ENCODE results near the gene PAGR1.
A peak's percentile ranks its signal among the peaks of the same experiment; 100 is the strongest.
"Not testable (repeated sequence)": the region's sequence is repeated elsewhere in the genome, so short reads cannot be mapped to it uniquely, and the experiment has no call there.

PAGR1 gene

GRCh38 chr16:29815793-29816693, at the start of gene PAGR1:
Gene PAGR1, plus strand, starts transcription at chr16:29816152. Its CDS starts 374 bp downstream, at chr16:29816526.
- peak; percentile 99 for DNase-seq (ENCODE audit: low spot score)

DNA sequence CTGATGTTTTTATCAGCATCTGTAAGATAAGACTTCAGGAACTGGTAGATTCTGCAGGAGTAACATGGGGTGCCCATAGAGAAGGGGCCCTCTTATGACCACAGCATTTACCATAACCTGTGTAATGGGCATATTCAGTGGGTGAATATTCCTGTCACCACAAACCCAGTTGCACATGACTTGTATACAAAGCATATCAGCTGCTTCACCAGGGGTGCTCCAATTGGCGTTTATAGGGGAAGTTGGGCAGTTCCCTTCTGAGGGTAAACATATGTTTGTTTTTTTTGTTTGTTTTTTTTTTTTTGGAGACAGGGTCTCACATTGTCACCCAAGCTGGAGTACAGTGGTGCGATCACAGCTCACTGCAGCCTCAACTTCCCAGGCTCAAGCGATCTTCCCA, 49.4 kb upstream of the PAGR1 start:
- DNase-seq (ENCODE audit: low spot score), result no peak

GRCh38 chr16:29767062-29767461, 48.9 kb upstream of the PAGR1 start:
- DNase-seq (ENCODE audit: low spot score), result no peak

DNA sequence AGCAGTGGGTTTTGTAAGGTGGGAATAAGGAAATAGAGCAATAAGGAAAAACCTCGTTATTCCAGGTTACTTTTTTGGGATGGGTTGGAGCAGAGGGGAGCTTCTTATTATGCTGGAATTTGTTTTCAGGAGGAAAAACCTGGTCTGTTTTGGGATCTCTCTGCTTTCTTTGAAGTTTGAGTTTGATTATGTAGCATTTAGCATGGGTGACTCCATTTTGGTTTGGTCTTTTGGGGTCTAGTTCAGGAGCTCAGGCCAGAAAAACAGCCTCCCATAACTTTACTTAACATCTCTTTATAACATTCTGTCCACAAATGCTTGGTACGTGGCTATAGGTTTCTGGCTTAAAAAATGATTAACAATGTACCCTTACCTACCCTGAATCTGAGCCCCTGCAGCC, 46.4 kb upstream of the PAGR1 start:
- no peak for DNase-seq (ENCODE audit: low spot score)

DNA sequence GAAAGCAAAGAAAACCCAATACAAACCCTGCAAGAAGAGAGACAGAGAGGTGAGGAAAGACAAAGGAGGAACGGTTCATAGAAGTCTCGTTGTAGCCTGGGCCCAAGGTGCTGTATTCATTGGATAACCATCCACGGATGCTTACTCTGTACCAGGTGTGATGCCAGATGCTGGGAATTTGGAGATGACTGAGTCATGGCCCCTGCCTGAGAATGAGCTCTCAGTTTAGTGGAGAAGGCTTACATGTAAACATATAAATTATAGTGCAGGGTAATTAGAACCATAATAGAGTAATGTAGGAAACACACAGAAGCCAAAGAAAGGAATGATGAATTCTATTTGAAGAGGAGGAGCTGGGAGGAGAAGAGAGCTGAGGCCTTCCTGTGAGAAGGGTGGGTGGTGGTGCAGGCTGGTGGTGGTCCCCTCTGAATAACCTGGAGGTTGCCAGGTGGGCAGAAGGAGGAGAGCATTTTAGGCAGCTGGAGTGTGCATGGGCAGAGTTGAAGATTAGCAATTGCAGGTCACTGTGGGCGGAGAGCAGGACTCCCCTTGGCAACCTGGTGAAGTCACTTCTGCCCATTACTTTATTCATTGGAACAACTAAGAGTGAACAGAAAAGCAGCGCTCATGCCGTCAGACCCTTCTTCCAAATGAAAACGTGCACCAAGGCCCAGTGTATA, 45.6 kb upstream of the PAGR1 start:
- DNase-seq (ENCODE audit: low spot score), result no peak

- DNase-seq (ENCODE audit: low spot score), result not testable (repeated sequence)
These were observed 43.6 kb upstream of the PAGR1 start for GRCh38 chr16:29772330-29772729.

DNA sequence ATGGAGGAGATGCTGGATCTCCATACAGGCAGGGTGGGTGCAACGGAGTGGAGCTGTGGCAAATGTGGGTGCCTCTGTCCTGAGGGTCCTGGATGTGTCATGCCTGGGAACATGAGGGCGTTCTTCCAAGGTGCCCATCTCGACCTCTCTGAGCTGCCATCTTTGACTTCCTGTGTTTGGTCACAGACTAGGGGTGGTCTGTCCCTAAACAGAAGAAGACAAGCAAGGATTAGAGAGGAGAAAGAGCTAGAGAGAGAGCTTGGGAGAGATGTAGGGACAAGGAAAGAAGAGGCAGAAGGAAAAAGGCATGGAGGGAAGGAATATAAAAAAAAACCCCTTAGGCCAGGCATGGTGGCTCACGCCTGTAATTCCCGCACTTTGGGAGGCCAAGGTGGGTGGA, 41.2 kb upstream of the PAGR1 start:
- DNase-seq (ENCODE audit: low spot score), result no peak

DNA sequence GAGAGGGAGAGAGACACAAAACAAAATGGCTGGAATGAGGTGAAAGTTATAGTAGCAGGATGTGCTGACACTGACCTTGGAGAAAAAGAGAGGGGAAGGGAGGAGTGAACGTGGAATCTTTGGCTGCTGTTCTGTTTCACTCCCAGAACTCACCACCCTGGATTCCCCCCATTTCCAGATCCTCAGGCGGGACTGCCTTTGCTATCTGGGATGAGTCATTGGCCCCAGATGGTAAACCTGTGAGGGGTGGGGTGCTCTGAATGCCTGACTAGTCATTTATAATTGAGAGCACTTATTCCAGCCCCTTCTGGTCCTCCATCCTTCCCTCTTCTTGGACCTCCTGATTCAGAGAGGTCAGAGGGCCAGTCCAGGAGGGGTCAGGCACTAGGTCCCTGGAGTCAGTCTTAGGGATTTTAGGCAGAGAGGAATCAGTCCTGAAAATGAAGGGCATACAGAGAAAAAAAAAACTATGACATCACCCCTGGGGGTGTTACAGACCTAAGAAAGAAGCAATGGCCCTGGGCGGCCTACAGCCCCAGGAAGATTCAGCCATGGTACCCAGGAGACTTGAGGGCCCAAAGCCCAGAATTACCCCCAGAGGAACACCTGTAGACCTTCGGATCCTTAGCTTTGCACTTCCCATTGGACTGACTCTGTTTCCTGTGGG, 40.1 kb upstream of the PAGR1 start:
- DNase-seq (ENCODE audit: low spot score), result no peak

- DNase-seq (ENCODE audit: low spot score), result no peak
These were observed 38.2 kb upstream of the PAGR1 start, which contains the start of gene ZG16 for GRCh38 chr16:29777576-29778350. Gene ZG16, plus strand, starts transcription at chr16:29778256. Its CDS starts 1,011 bp downstream, at chr16:29779267.

GRCh38 chr16:29779474-29779873, 36.5 kb upstream of the PAGR1 start:
- DNase-seq (ENCODE audit: low spot score), result no peak

GRCh38 chr16:29783094-29783953, 32.6 kb upstream of the PAGR1 start:
- not testable (repeated sequence) for DNase-seq (ENCODE audit: low spot score)

- no peak for DNase-seq (ENCODE audit: low spot score)
These were observed 31.8 kb upstream of the PAGR1 start for GRCh38 chr16:29784157-29784556.

- peak; percentile 80 for DNase-seq (ENCODE audit: low spot score)
These were observed 31.0 kb upstream of the PAGR1 start for GRCh38 chr16:29784901-29785500.

- DNase-seq (ENCODE audit: low spot score), result not testable (repeated sequence)
These were observed 28.8 kb upstream of the PAGR1 start for GRCh38 chr16:29787155-29787554.

GRCh38 chr16:29789775-29790182, 26.2 kb upstream of the PAGR1 start:
- no peak for DNase-seq (ENCODE audit: low spot score)

- peak; percentile 100 for DNase-seq (ENCODE audit: low spot score)
These were observed 25.6 kb upstream of the PAGR1 start, which contains the start of gene KIF22 for GRCh38 chr16:29790183-29790948. Gene KIF22, plus strand, starts transcription at chr16:29790751. Its CDS starts 9 bp downstream, at chr16:29790760.

DNA sequence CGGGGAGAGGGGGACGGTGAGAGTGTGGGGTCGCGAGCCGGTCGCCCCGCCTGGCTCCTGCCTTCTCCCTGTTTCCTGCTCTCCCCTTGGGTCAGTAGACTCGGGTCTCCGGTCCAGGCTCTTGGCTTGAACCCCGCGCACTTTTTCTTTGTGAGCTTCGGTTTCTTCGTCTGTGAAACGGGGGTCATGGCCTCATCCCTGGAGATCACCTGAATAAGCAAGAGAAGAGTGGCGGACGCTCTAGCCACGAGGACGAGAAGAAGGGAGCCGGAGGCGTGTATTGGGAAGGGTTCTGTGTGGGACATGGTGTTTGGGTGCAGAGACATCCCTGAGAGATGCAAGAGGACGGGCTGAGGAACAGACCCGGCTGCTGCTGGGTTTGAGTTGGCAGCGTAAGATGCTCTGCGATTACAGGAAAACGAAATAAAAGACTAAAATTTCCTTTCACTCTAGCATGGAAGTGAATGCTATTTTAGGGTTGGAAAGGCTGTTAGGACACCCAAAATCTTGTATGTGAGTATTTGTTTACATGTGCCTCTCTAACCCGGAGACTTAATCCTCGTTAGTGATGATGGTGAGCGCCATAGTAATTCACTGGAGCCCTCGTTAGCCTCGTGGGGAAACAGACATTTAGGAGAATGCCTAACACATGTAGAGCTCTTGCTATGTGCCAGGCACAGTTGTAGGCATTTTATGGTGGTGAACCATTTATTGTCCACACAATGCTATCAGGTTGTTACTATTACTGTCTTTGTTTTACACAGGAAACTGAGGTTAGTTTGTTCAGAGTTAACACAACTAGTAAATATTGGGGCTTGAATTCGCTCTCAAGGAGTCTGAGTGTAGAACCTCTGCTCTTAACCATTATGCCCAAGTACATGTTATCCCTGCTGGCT, 24.8 kb upstream of the PAGR1 start:
- DNase-seq (ENCODE audit: low spot score), result no peak
